Activated B cell treated with CpG ODN at 0.5 μM for 24 hours (primary cell): ENCODE data around the gene CCDC167. TPM values are rescaled to one million over a fixed set of nuclear protein-coding genes. Genes with fewer than 3 reads are reported as not detected.

Experiments used
- ATAC-seq: fragments of 200-7000 bp; cut with Tn5 transposase; one replicate; pipeline ENCODE4 v1.10.0; 2021; ENCODE audit warnings: low read depth, mild to moderate bottlenecking, moderate library complexity
- CTCF ChIA-PET: fragments of 350-600 bp; sonication (Branson Sonifier 250); formaldehyde crosslinking; loops from one replicate; lab custom pipeline; 2021; ENCODE audit warnings: antibody characterized with exemption; lab: Charles Lee
- POLR2A ChIA-PET: fragments of 350-600 bp; sonication (Branson Sonifier 250); formaldehyde crosslinking; loops from one replicate; lab custom pipeline; 2021; ENCODE audit warnings: antibody characterized with exemption; lab: Charles Lee
- DNase-seq: peaks from one replicate; pipeline ENCODE4 v3.0.0; 2022
- H3K27ac Mint-ChIP-seq: one replicate; pipeline ENCODE4 v1.8.0; 2020; ENCODE audit warnings: mixed read lengths
- H3K27me3 Mint-ChIP-seq: one replicate; pipeline ENCODE4 v1.8.0; 2021; ENCODE audit warnings: mixed read lengths
- H3K36me3 Mint-ChIP-seq: one replicate; pipeline ENCODE4 v1.8.0; 2021; ENCODE audit warnings: low read depth, mixed read lengths
- H3K4me1 Mint-ChIP-seq: one replicate; pipeline ENCODE4 v1.8.0; 2021; ENCODE audit warnings: mixed read lengths
- H3K4me3 Mint-ChIP-seq: one replicate; pipeline ENCODE4 v1.8.0; 2020; ENCODE audit warnings: mild to moderate bottlenecking, mixed read lengths
- H3K9me3 Mint-ChIP-seq: one replicate; pipeline ENCODE4 v1.8.0; 2020; ENCODE audit warnings: mixed read lengths
- CTCF ChIP-seq: fragments of 200-600 bp; IDR thresholded peaks from one replicate; pipeline ENCODE4 v1.8.0; 2022; ENCODE audit warnings: antibody characterized with exemption, mild to moderate bottlenecking
- intact Hi-C: fragments of 100-400 bp; cut with micrococcal nuclease; formaldehyde crosslinking; loops from one replicate; pipeline ENCODE4 v1.15.1; 2024
- total RNA-seq: library from RNA; stranded (reverse); gene quantifications from 2 replicates; pipeline ENCODE4 v1.2.3, GENCODE V29; 2022

CCDC167 gene
- total RNA-seq, 1 donor from 2014 or later = 18.4 TPM

GRCh38 chr6:37514321-37514771 lies 14.7 kb upstream of the CCDC167 start:
- ChIA-PET POLR2A (no interaction called here), CTCF (no interaction called here)
- ATAC-seq = no peak
- Mint-ChIP-seq H3K36me3 (no peaks in the 10 kb centered on the region), H3K4me1 (peaks cover 22% of the 10 kb centered on the region), H3K27me3 (no peaks in the 10 kb centered on the region), H3K4me3 (no peak overlapping the region), H3K9me3 (no peaks in the 10 kb centered on the region), H3K27ac (no peak overlapping the region)
- intact Hi-C loops = no loop called here
- no peak for DNase-seq
- no peak for TF ChIP-seq CTCF

- Mint-ChIP-seq H3K4me3 (no peak overlapping the region), H3K36me3 (no peaks in the 10 kb centered on the region), H3K27me3 (no peaks in the 10 kb centered on the region), H3K9me3 (no peaks in the 10 kb centered on the region), H3K4me1 (peaks cover 22% of the 10 kb centered on the region), H3K27ac (no peak overlapping the region)
- ChIA-PET POLR2A (no interaction called here), CTCF (no interaction called here)
- DNase-seq (no peak), ATAC-seq (no peak)
- intact Hi-C loops = no loop called here
- TF ChIP-seq CTCF = no peak
Measured at GRCh38 chr6:37513576-37513975, 13.9 kb upstream of the CCDC167 start.

- intact Hi-C loops = no loop called here
- Mint-ChIP-seq H3K4me3 (no peak overlapping the region), H3K9me3 (no peaks in the 10 kb centered on the region), H3K4me1 (peaks cover 22% of the 10 kb centered on the region), H3K27me3 (no peaks in the 10 kb centered on the region), H3K36me3 (no peaks in the 10 kb centered on the region), H3K27ac (no peak overlapping the region)
- ATAC-seq = no peak
- ChIA-PET CTCF (no interaction called here), POLR2A (no interaction called here)
- TF ChIP-seq CTCF = no peak
- DNase-seq = no peak
Measured at GRCh38 chr6:37513155-37513554, 13.5 kb upstream of the CCDC167 start.

- H3K27ac Mint-ChIP-seq = no peak overlapping the region
- intact Hi-C loops = no loop called here
Measured at GRCh38 chr6:37512400-37513011, 12.8 kb upstream of the CCDC167 start.

GRCh38 chr6:37511910-37512399 lies 12.3 kb upstream of the CCDC167 start:
- intact Hi-C loops = no loop called here

More at GRCh38 chr6:37512400-37513011, 12.8 kb upstream of the CCDC167 start:
- Mint-ChIP-seq H3K4me1 (peaks cover 20% of the 10 kb centered on the region), H3K36me3 (no peaks in the 10 kb centered on the region), H3K27me3 (no peaks in the 10 kb centered on the region), H3K4me3 (no peak overlapping the region), H3K9me3 (no peaks in the 10 kb centered on the region)
- no peak for ATAC-seq
- no peak for DNase-seq
- POLR2A ChIA-PET = no interaction called here
- CTCF ChIA-PET = no interaction called here
- TF ChIP-seq CTCF = no peak

More at GRCh38 chr6:37511910-37512399, 12.3 kb upstream of the CCDC167 start:
- POLR2A ChIA-PET = no interaction called here
- Mint-ChIP-seq H3K4me3 (no peak overlapping the region), H3K27me3 (no peaks in the 10 kb centered on the region), H3K27ac (no peak overlapping the region), H3K9me3 (no peaks in the 10 kb centered on the region), H3K4me1 (peaks cover 14% of the 10 kb centered on the region), H3K36me3 (no peaks in the 10 kb centered on the region)
- no peak for DNase-seq
- ATAC-seq = no peak
- CTCF ChIA-PET = no interaction called here
- TF ChIP-seq CTCF = no peak
